ENCODE measurements around the gene PRRT1B.

PRRT1B gene

GRCh38 chr9:131554087-131554842 is 8.9 kb downstream of the PRRT1B start:
- DNase-seq: no peak

GRCh38 chr9:131554843-131555351 is 9.6 kb downstream of the PRRT1B start:
- DNase-seq: no peak

- DNase-seq: no peak
Observed at GRCh38 chr9:131555841-131556673, 10.7 kb downstream of the PRRT1B start.

GRCh38 chr9:131557855-131558548 is 12.7 kb downstream of the PRRT1B start:
- DNase-seq: no peak

GRCh38 chr9:131559421-131560000 is 14.2 kb downstream of the PRRT1B start:
- DNase-seq: no peak

- DNase-seq: no peak
Observed at GRCh38 chr9:131562032-131562959, 17.0 kb downstream of the PRRT1B start.

GRCh38 chr9:131565369-131565768 is 20.0 kb downstream of the PRRT1B start:
- no peak for DNase-seq

GRCh38 chr9:131566158-131566557 is 20.8 kb downstream of the PRRT1B start:
- DNase-seq: no peak

GRCh38 chr9:131567910-131568309 is 22.6 kb downstream of the PRRT1B start:
- DNase-seq: no peak

- DNase-seq: no peak
Observed at GRCh38 chr9:131574730-131575640, 29.7 kb downstream of the PRRT1B start.

- no peak for DNase-seq
Observed at GRCh38 chr9:131575946-131576853, 30.9 kb downstream of the PRRT1B start.

- no peak for DNase-seq
Observed at GRCh38 chr9:131577005-131578000, 32.0 kb downstream of the PRRT1B start.

GRCh38 chr9:131578021-131578420 is 32.7 kb downstream of the PRRT1B start:
- DNase-seq: no peak

- peak; percentile 55 for DNase-seq
Observed at GRCh38 chr9:131578731-131579504, 33.6 kb downstream of the PRRT1B start.

GRCh38 chr9:131579789-131580211 is 34.5 kb downstream of the PRRT1B start:
- no peak for DNase-seq

- no peak for DNase-seq
Observed at GRCh38 chr9:131580358-131580757, 35.0 kb downstream of the PRRT1B start.

- DNase-seq: no peak
Observed at GRCh38 chr9:131582056-131582455, 36.7 kb downstream of the PRRT1B start.
